ENCODE data around the gene GPR146. TPM values are rescaled to one million over a fixed set of nuclear protein-coding genes. Genes with fewer than 3 reads are reported as not detected.
"Not testable (repeated sequence)": the region's sequence is repeated elsewhere in the genome, so short reads cannot be mapped to it uniquely, and the experiment has no call there.

The GPR146 gene
- total RNA-seq, 2 donors from 2014 or later = 9.0 to 20.3 TPM

DNA sequence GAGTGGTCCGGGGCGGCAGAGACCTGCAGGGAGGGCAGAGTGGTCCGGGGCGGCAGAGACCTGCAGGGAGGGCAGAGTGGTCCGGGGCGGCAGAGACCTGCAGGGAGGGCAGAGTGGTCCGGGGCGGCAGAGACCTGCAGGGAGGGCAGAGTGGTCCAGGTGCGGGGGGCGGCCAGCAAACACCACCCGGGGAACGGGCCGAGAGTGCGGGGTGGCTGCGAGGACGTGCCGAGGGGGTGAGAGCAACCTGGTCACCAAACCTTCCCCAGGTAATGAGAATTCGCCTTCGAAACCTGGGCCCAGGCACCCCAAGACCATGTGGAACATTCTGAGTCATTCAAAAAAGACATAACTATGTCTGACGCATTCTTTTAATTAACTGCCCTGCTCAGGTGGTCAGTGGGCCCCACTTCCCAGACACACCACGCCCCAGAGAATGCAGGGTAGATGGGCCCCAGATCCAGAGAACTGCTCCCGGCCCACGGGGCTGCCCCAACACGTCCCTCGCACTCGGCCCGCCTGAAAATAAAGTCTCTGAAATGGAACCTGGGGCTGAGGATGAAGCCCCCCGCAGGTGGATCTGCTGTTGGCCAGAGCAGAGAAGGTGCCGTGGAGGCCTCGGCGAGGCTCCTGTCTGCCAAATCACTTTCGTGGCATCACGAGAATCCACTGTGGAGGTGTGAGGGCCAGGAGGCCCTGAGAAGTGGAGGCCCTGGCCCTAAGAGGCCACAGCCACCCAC, 12.5 kb upstream of the GPR146 start:
- H3K4me3 ChIP-seq = no peak overlapping the region
- H3K27me3 ChIP-seq (replicated peaks; ENCODE audit: insufficient read depth) = no peaks in the 10 kb centered on the region

DNA sequence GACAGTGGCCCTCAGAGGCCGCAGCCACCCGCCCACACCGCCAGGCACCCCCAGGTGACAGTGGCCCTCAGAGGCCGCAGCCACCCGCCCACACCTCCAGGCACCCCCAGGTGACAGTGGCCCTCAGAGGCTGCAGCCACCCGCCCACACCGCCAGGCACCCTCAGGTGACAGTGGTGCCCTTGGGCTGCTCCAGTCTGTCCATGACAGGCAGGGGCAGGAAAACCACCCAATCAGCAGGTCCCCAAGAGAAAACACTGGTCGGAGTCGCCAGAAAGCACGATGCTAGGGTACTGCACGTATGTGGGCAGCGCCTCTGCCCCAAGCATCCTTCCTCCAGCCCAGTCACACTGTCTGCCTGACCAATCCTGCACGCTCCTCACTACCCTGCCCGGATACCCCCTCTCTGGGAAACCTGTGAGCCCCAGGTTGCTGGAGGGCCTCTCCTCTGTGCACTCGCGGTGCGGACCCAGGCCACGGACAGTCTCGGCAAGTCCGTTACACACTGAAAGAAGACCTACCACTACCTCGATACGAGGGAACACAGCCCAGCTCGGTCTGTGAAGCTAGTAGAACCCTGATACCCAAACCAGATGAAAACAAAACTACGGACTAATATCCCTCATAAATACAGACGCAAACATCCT, 11.7 kb upstream of the GPR146 start:
- peaks cover 5 to 12% of the 10 kb centered on the region in 2 donors for H3K4me1 ChIP-seq (ENCODE audit: control insufficient read depth in 1 of 2, low read depth in 2 of 2)
- TF ChIP-seq, protein P1, sequence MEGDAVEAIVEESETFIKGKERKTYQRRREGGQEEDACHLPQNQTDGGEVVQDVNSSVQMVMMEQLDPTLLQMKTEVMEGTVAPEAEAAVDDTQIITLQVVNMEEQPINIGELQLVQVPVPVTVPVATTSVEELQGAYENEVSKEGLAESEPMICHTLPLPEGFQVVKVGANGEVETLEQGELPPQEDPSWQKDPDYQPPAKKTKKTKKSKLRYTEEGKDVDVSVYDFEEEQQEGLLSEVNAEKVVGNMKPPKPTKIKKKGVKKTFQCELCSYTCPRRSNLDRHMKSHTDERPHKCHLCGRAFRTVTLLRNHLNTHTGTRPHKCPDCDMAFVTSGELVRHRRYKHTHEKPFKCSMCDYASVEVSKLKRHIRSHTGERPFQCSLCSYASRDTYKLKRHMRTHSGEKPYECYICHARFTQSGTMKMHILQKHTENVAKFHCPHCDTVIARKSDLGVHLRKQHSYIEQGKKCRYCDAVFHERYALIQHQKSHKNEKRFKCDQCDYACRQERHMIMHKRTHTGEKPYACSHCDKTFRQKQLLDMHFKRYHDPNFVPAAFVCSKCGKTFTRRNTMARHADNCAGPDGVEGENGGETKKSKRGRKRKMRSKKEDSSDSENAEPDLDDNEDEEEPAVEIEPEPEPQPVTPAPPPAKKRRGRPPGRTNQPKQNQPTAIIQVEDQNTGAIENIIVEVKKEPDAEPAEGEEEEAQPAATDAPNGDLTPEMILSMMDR (IDR thresholded peaks at IDR 0.05) = no peak
- no peak overlapping the region for H3K27ac ChIP-seq
- ATAC-seq (ENCODE audit: insufficient number of reproducible peaks, low FRiP score, low read depth) (no peak), DNase-seq (ENCODE audit: low spot score) (no peak)
- H3K36me3 ChIP-seq = no peaks in the 10 kb centered on the region
- no peaks in the 10 kb centered on the region for H3K9me3 ChIP-seq
- H3K4me3 ChIP-seq = no peak overlapping the region
- no peaks in the 10 kb centered on the region for H3K27me3 ChIP-seq (replicated peaks; ENCODE audit: insufficient read depth)

More for the DNA sequence above, 12.5 kb upstream of the GPR146 start:
- Histone ChIP-seq H3K4me1 (ENCODE audit: control insufficient read depth in 1 of 2, low read depth in 2 of 2) (peaks cover 8 to 19% of the 10 kb centered on the region in 2 donors), H3K27ac (no peak overlapping the region), H3K9me3 (no peaks in the 10 kb centered on the region), H3K36me3 (no peaks in the 10 kb centered on the region)
- DNase-seq (ENCODE audit: low spot score) (no peak), ATAC-seq (ENCODE audit: insufficient number of reproducible peaks, low FRiP score, low read depth) (no peak)
- TF ChIP-seq, protein P1 (IDR thresholded peaks at IDR 0.05) = no peak

DNA sequence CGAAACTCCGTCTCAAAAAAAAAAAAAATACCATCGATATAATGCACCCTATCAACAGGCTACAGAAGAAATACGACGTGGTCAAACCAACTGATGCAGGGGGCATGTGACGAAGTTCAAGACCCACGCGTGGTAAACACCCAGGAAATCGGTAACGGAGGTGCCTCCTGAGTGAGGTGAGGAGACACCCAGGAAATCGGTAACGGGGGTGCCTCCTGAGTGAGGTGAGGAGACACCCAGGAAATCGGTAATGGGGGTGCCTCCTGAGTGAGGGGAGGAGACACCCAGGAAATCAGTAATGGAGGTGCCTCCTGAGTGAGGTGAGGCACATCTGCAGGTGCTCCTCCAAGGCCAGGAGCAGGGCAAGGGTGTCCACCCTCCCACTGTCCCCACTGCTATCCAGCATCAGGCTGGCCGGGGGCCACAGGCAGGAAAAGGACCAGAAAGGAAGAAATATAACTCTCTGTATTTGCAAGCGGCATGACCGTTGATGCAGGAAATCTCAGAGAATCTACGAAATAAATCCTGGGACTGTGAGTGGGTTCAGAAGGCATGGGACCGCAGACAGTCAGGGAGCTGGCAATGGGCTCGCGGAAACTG, 10.7 kb upstream of the GPR146 start:
- Histone ChIP-seq H3K4me1 (ENCODE audit: control insufficient read depth in 1 of 2, low read depth in 2 of 2) (peaks cover 5 to 9% of the 10 kb centered on the region in 2 donors), H3K36me3 (no peaks in the 10 kb centered on the region), H3K27ac (no peak overlapping the region), H3K9me3 (no peaks in the 10 kb centered on the region), H3K4me3 (no peak overlapping the region), H3K27me3 (replicated peaks; ENCODE audit: insufficient read depth) (no peaks in the 10 kb centered on the region)
- ATAC-seq (ENCODE audit: insufficient number of reproducible peaks, low FRiP score, low read depth) (no peak), DNase-seq (ENCODE audit: low spot score) (no peak)
- TF ChIP-seq, protein P1 (IDR thresholded peaks at IDR 0.05) = no peak

DNA sequence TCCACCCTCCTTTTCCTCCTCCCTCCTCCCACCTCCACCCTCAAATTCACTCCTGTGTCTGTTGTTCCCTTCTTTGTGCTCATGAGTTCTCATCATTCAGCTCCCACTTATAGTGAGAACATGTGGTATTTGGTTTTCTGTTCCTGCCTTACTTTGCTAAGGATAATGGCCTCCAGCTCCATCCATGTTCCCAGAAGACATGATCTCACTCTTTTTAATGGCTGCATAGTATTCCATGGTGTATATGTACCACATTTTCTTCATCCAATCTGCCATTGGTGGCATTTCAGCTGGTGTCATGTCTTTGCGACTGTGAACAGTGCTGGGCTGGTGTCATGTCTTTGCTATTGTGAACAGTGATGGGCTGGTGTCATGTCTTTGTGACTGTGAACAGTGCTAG, 9.6 kb upstream of the GPR146 start:
- H3K4me3 ChIP-seq; H3K27ac ChIP-seq; ATAC-seq (ENCODE audit: insufficient number of reproducible peaks, low FRiP score, low read depth); DNase-seq (ENCODE audit: low spot score); H3K27me3 ChIP-seq (replicated peaks; ENCODE audit: insufficient read depth); H3K9me3 ChIP-seq; H3K4me1 ChIP-seq (ENCODE audit: control insufficient read depth in 1 of 2, low read depth in 2 of 2); H3K36me3 ChIP-seq: not testable (repeated sequence)

DNA sequence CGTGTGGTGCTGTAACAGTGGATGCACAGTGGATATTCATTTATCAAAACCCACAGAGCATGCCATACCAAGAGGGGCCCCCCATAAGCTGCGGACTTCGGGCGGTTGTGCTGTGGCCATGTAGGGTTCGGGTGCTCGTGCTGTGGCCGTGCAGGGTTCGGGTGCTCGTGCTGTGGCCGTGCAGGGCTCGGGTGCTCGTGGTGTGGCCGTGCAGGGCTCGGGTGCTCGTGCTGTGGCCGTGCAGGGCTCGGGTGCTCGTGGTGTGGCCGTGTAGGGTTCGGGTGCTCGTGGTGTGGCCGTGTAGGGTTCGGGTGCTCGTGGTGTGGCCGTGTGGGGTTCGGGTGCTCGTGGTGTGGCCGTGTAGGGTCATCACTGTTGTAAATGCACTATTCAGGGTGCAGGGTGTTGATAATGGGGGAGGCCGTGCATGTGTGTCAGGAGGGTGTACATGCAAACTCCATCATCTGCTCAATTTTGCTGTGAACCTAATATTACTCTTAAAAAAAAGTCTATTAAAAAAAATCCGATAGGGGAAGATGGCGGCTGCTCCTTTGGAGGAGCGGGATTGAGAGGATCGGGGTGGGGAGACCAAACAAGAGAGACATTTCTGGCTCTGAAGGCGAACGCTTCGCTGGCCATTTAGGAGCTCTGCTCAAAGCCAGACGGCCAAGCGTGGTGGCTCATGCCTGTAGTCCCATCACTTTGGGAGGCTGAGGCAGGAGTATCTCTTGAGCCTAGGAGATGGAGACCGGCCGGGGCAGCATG, 8.0 kb upstream of the GPR146 start:
- H3K9me3 ChIP-seq; H3K27ac ChIP-seq; H3K36me3 ChIP-seq; H3K27me3 ChIP-seq (replicated peaks; ENCODE audit: insufficient read depth); H3K4me1 ChIP-seq (ENCODE audit: control insufficient read depth in 1 of 2, low read depth in 2 of 2); DNase-seq (ENCODE audit: low spot score); ATAC-seq (ENCODE audit: insufficient number of reproducible peaks, low FRiP score, low read depth); H3K4me3 ChIP-seq: not testable (repeated sequence)

DNA sequence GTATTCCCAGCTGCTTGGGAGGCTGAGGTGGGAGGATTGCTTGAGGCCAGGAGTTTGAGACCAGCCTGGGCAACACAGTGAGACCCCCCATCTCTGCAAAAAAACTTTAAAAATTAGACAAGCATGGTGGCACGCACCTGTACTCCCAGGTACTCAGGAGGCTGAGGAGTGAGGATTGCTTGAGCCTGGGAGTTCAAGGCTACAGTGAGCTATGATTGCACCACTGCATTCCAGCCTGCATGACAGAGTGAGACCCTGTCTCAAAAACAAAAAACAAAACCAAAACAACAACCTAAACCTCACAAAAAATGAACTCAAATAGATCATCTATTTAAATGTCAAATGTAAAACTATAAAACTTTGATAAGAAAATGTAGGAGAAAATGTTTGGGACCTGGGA, 4.1 kb upstream of the GPR146 start:
- H3K27me3 ChIP-seq (replicated peaks; ENCODE audit: insufficient read depth); H3K4me3 ChIP-seq; H3K9me3 ChIP-seq; ATAC-seq (ENCODE audit: insufficient number of reproducible peaks, low FRiP score, low read depth); H3K27ac ChIP-seq; DNase-seq (ENCODE audit: low spot score); H3K36me3 ChIP-seq: not testable (repeated sequence)
- H3K4me1 ChIP-seq (ENCODE audit: control insufficient read depth in 1 of 2, low read depth in 2 of 2) = peaks cover 13 to 16% of the 10 kb centered on the region in 2 donors

Data from thoracic aorta (tissue), 2 donors.